ENCODE results near the gene CELF2.

The CELF2 gene

DNA sequence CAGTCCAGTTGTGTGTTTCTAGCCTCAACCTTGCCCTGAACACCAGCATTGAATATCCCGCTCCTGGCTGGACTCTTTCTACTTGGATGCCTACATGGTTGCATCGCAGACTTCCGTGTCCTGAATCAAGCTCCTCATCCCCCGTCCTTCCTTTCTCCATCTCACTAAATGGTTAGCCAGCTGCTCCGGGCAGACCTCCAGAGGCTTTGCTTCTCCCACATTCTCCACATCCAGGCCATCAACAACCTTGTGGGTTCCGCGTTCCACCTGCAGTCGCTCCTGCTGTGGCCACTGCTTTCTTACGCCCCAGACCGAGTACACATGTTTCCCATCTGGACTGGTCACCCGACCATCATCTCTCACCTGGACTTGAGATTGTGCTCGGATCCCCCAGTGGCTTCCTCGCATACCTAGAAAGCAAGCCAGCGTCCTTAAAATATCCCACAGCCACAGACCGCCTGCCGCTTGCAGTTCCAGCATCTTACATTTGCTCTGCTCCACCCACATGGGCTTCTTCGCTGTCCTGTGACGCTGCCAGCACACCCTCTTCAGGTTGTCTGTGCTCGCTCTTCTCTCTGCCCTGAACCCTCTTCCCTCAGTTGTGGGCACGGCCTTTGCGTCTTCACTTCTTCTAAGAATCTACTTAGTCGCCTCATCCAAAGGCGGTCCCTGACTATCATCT lies 25.9 kb downstream of the CELF2 start:
- in situ Hi-C loops (cut with MboI; ENCODE audit: low pct_unique_long_range_greater_than_20kb, low sequenced_read_pairs, unreplicated experiment), result no loop called here
- no peak for TF ChIP-seq CTCF (IDR thresholded peaks at IDR 0.05; ENCODE audit: extremely low read depth, insufficient read depth, missing control alignments)
- no peak for DNase-seq (ENCODE audit: low spot score)

- TF ChIP-seq CTCF (IDR thresholded peaks at IDR 0.05; ENCODE audit: extremely low read depth, insufficient read depth, missing control alignments), result no peak
- DNase-seq (ENCODE audit: low spot score), result no peak
- in situ Hi-C loops (cut with MboI; ENCODE audit: low pct_unique_long_range_greater_than_20kb, low sequenced_read_pairs, unreplicated experiment), result no loop called here
Measured at GRCh38 chr10:11045487-11045886, 27.8 kb downstream of the CELF2 start.

- in situ Hi-C loops (cut with MboI; ENCODE audit: low pct_unique_long_range_greater_than_20kb, low sequenced_read_pairs, unreplicated experiment), result no loop called here
- DNase-seq (ENCODE audit: low spot score), result no peak
- no peak for TF ChIP-seq CTCF (IDR thresholded peaks at IDR 0.05; ENCODE audit: extremely low read depth, insufficient read depth, missing control alignments)
Measured at GRCh38 chr10:11045995-11046775, 28.5 kb downstream of the CELF2 start.

- TF ChIP-seq CTCF (IDR thresholded peaks at IDR 0.05; ENCODE audit: extremely low read depth, insufficient read depth, missing control alignments), result no peak
- in situ Hi-C loops (cut with MboI; ENCODE audit: low pct_unique_long_range_greater_than_20kb, low sequenced_read_pairs, unreplicated experiment), result no loop called here
- DNase-seq (ENCODE audit: low spot score), result no peak
Measured at GRCh38 chr10:11046776-11047160, 29.1 kb downstream of the CELF2 start.

DNA sequence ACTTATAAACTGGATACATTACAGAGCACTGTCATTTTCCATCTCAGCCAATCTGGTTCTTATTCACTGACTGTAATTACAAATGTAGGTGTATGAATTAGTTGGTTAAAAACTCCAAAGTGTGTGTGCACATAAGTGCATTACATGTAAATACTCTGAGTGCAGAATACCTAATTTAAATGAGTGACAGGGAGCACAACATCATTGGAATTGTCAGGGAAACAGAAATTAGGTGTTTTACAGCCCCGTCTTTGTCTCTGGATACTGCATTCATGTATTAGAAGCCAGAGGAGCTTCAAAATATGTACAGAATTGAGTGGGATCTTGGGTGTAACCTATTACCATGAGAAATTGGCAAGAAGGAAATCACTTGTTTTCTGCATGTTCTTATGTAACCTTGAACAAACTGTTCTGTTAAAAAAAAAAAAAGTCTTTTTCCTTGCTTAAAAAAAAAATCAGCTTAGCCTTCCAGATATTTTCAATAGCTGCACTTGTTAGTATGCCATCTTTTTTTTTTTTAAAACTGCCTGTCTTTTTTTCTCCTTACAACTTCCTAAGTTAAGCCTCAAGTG lies 31.1 kb downstream of the CELF2 start:
- TF ChIP-seq CTCF (IDR thresholded peaks at IDR 0.05; ENCODE audit: extremely low read depth, insufficient read depth, missing control alignments), result no peak
- DNase-seq (ENCODE audit: low spot score), result no peak
- in situ Hi-C loops (cut with MboI; ENCODE audit: low pct_unique_long_range_greater_than_20kb, low sequenced_read_pairs, unreplicated experiment), result no loop called here

GRCh38 chr10:11049806-11050205 lies 32.1 kb downstream of the CELF2 start:
- in situ Hi-C loops (cut with MboI; ENCODE audit: low pct_unique_long_range_greater_than_20kb, low sequenced_read_pairs, unreplicated experiment), result no loop called here
- no peak for TF ChIP-seq CTCF (IDR thresholded peaks at IDR 0.05; ENCODE audit: extremely low read depth, insufficient read depth, missing control alignments)
- no peak for DNase-seq (ENCODE audit: low spot score)

Data from GM13977 (cell line).